Esophagus squamous epithelium (tissue), 5 donors: ENCODE results near the gene HMGCS2. TPM values are rescaled to one million over a fixed set of nuclear protein-coding genes. Genes with fewer than 3 reads are reported as not detected.

Experiments used
- DNase-seq: peaks from one replicate; lab custom pipeline; 2025; lab: John Stamatoyannopoulos, UW
- H3K27ac ChIP-seq, 4 donors: fragments of 200-600 bp; sonication (generic); one replicate each; pipeline ENCODE4 v1.5.1; 2016 to 2019; ENCODE audit warnings: mild to moderate bottlenecking in 1 of 4
- H3K27me3 ChIP-seq, 4 donors: fragments of 200-600 bp; sonication (generic); 1 replicate in 3 of 4; 2 replicates in 1 of 4; pipeline versions ENCODE4 v1.5.1 to v1.6.0; 2017 to 2021; ENCODE audit warnings: antibody characterized with exemption in 1 of 4
- H3K36me3 ChIP-seq, 3 donors: fragments of 200-600 bp; sonication (generic); one replicate each; pipeline ENCODE4 v1.5.1; 2016 to 2019
- H3K4me1 ChIP-seq, 3 donors: fragments of 200-600 bp; sonication (generic); one replicate each; pipeline ENCODE4 v1.5.1; 2017 to 2019
- H3K4me3 ChIP-seq, 4 donors: fragments of 200-600 bp; sonication (generic); 1 replicate in 3 of 4; 2 replicates in 1 of 4; pipeline ENCODE4 v1.5.1; 2016 to 2019; ENCODE audit warnings: mild to moderate bottlenecking in 2 of 4, moderate library complexity in 1 of 4
- H3K9me3 ChIP-seq, 3 donors: fragments of 200-600 bp; sonication (generic); one replicate each; pipeline ENCODE4 v1.5.1; 2016 to 2019
- POLR2A ChIP-seq, 4 donors: fragments of 450-650 bp; IDR thresholded peaks; one replicate each; pipeline ENCODE4 v1.6.1; 2017; ENCODE audit warnings: antibody characterized with exemption in 4 of 4, mild to moderate bottlenecking in 4 of 4, moderate library complexity in 3 of 4
- WGBS, 2 donors: methylation state at CpG; one replicate each; pipeline ENCODE4 v1.1.5; 2018; 5-methylcytosine and 5-hydroxymethylcytosine counted together
- intact Hi-C: fragments of 100-400 bp; cut with DNase I; formaldehyde crosslinking; loops from one replicate; pipeline ENCODE4 v1.15.0; 2022
- total RNA-seq, 4 donors: library from RNA; depleted of rRNA; stranded (reverse); fragments of >200 nt; gene quantifications; one replicate each; pipeline ENCODE4 v1.1.0, GENCODE V29; 2016
- TF ChIP-seq, protein P1 (sequence below), 6 experiments: fragments of 450-650 bp in 4 of 6; fragments of 200-600 bp in 2 of 6; sonication (generic) in 2 of 6; IDR thresholded peaks; one replicate each; pipeline ENCODE4 v1.5.1; 2016 to 2019; ENCODE audit warnings: antibody characterized with exemption in 6 of 6, mild to moderate bottlenecking in 4 of 6, moderate library complexity in 4 of 6
- donor health status: DM: yes; HTN: yes; CAD: no.

The HMGCS2 gene
- total RNA-seq, 4 donors from 2014 or later: 1.1 to 27.0 (median 2.5) TPM; not detected in 1

DNA sequence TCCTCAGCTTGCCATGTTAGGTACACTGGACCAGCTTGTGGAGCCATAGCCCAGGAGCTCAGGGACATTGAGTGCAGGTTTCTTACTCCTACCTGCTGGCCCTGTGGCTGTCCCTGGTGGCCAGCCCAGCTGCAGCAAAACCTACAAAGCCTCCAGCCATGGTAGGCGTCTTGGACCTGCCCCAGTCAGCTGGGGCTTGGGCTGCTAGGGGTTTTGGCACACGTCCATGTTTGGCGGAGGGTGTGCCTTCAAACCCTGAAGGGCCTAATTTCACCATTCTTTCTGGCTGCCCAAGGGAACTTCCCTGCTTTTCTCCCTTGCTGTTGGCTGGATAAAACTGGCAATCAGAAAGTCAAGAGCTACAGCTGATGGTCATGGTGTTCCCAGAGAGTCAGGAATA, 25.4 kb downstream of the HMGCS2 start:
- intact Hi-C loops: no loop called here
- TF ChIP-seq POLR2A (IDR thresholded peaks at IDR 0.05): no peak
- TF ChIP-seq, protein P1, sequence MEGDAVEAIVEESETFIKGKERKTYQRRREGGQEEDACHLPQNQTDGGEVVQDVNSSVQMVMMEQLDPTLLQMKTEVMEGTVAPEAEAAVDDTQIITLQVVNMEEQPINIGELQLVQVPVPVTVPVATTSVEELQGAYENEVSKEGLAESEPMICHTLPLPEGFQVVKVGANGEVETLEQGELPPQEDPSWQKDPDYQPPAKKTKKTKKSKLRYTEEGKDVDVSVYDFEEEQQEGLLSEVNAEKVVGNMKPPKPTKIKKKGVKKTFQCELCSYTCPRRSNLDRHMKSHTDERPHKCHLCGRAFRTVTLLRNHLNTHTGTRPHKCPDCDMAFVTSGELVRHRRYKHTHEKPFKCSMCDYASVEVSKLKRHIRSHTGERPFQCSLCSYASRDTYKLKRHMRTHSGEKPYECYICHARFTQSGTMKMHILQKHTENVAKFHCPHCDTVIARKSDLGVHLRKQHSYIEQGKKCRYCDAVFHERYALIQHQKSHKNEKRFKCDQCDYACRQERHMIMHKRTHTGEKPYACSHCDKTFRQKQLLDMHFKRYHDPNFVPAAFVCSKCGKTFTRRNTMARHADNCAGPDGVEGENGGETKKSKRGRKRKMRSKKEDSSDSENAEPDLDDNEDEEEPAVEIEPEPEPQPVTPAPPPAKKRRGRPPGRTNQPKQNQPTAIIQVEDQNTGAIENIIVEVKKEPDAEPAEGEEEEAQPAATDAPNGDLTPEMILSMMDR (IDR thresholded peaks at IDR 0.05): no peak
- H3K9me3 ChIP-seq: no peaks in the 10 kb centered on the region
- WGBS, 2 donors: 20 to 30% methylated on average over 1 to 2 of the region's 3 CpGs
- peaks cover 3 to 55% (median 15%) of the 10 kb centered on the region in 3 donors for H3K4me1 ChIP-seq
- H3K4me3 ChIP-seq: no peak overlapping the region
- no peaks in the 10 kb centered on the region for H3K27me3 ChIP-seq
- H3K27ac ChIP-seq: peak overlapping the region in 2 of 4 donors; percentile 59 to 73
- DNase-seq: no peak
- H3K36me3 ChIP-seq: peaks cover 0 to 16% (median 0%) of the 10 kb centered on the region in 3 donors

DNA sequence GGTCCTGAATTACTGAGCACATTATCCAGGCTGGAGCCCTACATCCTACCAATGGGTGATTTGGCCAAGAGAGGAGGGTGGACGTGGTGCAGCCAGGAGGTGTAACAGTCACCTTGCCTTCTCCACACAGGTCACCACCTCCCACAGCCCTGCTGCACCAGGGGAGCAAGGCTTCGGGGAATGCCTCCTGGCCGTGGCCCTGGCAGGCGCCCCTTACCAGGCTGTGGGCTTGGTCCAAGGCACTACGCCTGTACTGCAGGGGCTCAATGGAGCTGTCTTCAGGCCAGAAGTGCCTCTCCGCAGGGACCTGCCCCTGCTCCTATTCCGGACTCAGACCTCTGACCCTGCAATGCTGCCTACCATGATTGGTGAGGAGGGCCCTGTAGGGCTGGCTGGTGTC, 26.0 kb downstream of the HMGCS2 start:
- Histone ChIP-seq H3K27me3 (no peaks in the 10 kb centered on the region), H3K27ac (peak overlapping the region in 3 of 4 donors; percentile 19 to 73 (median 59)), H3K36me3 (peaks cover 0 to 21% (median 0%) of the 10 kb centered on the region in 3 donors), H3K9me3 (no peaks in the 10 kb centered on the region), H3K4me3 (no peak overlapping the region), H3K4me1 (peaks cover 0 to 51% (median 11%) of the 10 kb centered on the region in 3 donors)
- TF ChIP-seq POLR2A (IDR thresholded peaks at IDR 0.05): no peak
- TF ChIP-seq, protein P1 (IDR thresholded peaks at IDR 0.05): no peak
- 85 to 90% methylated on average over 2 to 5 of the region's 7 CpGs for WGBS, 2 donors
- intact Hi-C loops: no loop called here
- no peak for DNase-seq

DNA sequence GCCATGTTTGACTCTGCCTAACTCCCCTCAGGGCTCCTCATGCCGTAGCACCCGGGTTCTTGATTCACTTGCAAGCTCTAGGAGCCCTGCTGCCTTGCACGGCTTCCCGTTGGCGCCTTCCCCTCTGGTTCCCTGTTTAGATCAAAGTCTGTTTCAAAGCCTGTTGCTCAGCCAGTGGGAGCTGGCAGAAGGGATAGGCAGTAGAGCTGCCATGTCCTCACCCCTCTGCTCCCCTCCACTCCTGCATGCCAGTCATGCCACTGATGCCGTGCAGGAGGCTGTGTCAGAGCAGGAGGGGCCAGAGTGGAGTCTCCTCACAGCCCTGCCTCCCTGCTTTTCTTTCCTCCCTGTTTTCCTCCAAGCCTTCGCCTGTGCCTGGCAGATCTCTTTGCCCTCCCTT, 26.5 kb downstream of the HMGCS2 start:
- peak overlapping the region in 3 of 4 donors; percentile 19 to 73 (median 59) for H3K27ac ChIP-seq
- H3K36me3 ChIP-seq: peaks cover 0 to 26% (median 0%) of the 10 kb centered on the region in 3 donors
- DNase-seq: no peak
- peaks cover 0 to 51% (median 6%) of the 10 kb centered on the region in 3 donors for H3K4me1 ChIP-seq
- H3K9me3 ChIP-seq: no peaks in the 10 kb centered on the region
- whole genome bisulfite sequencing, 2 donors: 49 to 59% methylated on average over 2 to 5 of the region's 7 CpGs
- H3K27me3 ChIP-seq: no peaks in the 10 kb centered on the region
- no peak overlapping the region for H3K4me3 ChIP-seq
- intact Hi-C loops: no loop called here
- TF ChIP-seq, protein P1 (IDR thresholded peaks at IDR 0.05): no peak
- no peak for TF ChIP-seq POLR2A (IDR thresholded peaks at IDR 0.05)

DNA sequence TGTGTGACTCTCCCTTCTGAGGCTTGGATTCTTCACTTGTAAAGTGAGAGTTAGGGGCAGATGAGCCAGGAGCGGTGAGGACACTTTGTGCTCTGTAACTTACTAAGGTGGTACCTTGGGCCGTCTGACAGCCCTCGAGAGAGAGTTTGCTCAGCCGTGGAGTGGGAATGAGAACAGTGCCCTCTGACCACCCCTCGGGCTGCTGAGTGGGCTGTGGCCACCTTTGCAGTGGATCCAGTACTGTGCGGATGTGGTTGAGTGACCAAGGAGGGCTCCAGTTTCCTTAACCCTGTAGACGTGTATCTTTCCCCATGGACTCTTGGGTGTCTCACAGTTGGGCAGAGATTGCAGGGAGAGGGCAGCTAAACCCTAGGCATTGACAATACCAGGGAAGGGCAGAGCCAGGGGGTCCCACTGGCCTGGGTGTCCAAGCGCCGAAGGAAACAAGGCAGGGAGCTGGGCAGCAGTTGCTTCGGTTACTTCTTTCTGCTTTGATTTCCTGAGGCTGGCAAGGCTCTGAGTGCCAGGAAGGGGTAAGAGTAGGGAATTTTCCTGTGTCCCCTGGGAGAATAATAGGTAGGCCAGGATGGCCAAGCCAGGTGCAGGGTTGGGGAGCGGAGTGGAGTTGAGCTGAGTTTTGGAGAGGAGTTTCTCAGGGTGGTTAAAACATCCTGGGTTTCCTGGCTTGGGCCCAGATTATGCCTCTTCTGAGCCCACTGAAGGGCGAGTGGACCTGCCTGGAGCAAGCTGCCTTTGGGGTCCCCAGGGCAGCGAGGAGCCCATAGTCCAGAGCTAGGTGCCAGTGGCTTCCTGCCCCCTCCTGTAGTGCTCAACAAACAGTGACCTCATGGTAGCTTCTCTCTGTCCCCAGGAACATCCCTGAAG, 27.6 kb downstream of the HMGCS2 start:
- DNase-seq: no peak
- no peaks in the 10 kb centered on the region for H3K27me3 ChIP-seq
- TF ChIP-seq POLR2A (IDR thresholded peaks at IDR 0.05): no peak
- TF ChIP-seq, protein P1 (IDR thresholded peaks at IDR 0.05): no peak
- peaks cover 0 to 37% (median 0%) of the 10 kb centered on the region in 3 donors for H3K36me3 ChIP-seq
- peak overlapping the region in 1 of 4 donors; percentile 59 for H3K27ac ChIP-seq
- H3K4me3 ChIP-seq: no peak overlapping the region
- WGBS, 2 donors: 81 to 93% methylated on average over 7 to 9 of the region's 13 CpGs
- intact Hi-C loops: no loop called here
- H3K9me3 ChIP-seq: no peaks in the 10 kb centered on the region
- peaks cover 0 to 42% (median 0%) of the 10 kb centered on the region in 3 donors for H3K4me1 ChIP-seq

DNA sequence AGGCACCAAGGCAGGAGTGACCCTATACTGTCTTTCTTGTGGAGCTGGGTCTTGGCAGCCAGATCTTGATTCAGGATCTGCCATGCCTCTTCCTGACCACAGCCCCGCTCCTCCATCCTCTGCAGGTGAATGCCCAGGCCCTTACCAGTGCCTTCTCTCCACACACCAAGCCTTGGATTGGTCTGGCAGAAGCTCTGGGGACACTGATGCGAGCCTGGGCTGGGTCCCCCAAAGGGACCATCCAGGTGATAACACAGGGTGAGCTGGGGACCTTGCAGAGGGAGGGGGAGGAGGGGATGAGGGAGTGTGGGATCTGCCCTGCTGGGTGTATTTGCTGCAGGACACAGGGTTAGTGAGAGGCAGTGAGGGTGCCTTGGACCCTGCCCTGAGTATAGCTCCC, 28.4 kb downstream of the HMGCS2 start:
- H3K4me1 ChIP-seq: peaks cover 0 to 42% (median 0%) of the 10 kb centered on the region in 3 donors
- H3K27me3 ChIP-seq: no peaks in the 10 kb centered on the region
- intact Hi-C loops: no loop called here
- H3K27ac ChIP-seq: no peak overlapping the region
- no peak overlapping the region for H3K4me3 ChIP-seq
- no peak for DNase-seq
- peaks cover 0 to 46% (median 0%) of the 10 kb centered on the region in 3 donors for H3K36me3 ChIP-seq
- TF ChIP-seq, protein P1 (IDR thresholded peaks at IDR 0.05): no peak
- no peak for TF ChIP-seq POLR2A (IDR thresholded peaks at IDR 0.05)
- no peaks in the 10 kb centered on the region for H3K9me3 ChIP-seq
- 80 to 100% methylated on average over 1 of the region's 2 CpGs for WGBS, 2 donors
